IPS-18c (cell line): ENCODE data around the gene ANAPC5.
"Not testable (repeated sequence)": the region's sequence is repeated elsewhere in the genome, so short reads cannot be mapped to it uniquely, and the experiment has no call there.

Experiments
- H3K4me3 ChIP-seq: 2 replicates; pipeline ENCODE4 v1.7.0; 2013; ENCODE audit warnings: low read depth, mild to moderate bottlenecking, low read length, moderate library complexity; ENCODE audit not compliant: insufficient read depth
- H3K9me3 ChIP-seq: one replicate; pipeline ENCODE4 v1.6.1; 2013; ENCODE audit warnings: mild to moderate bottlenecking, low read length, moderate library complexity; ENCODE audit not compliant: control insufficient read depth, insufficient read depth

ANAPC5 gene

DNA sequence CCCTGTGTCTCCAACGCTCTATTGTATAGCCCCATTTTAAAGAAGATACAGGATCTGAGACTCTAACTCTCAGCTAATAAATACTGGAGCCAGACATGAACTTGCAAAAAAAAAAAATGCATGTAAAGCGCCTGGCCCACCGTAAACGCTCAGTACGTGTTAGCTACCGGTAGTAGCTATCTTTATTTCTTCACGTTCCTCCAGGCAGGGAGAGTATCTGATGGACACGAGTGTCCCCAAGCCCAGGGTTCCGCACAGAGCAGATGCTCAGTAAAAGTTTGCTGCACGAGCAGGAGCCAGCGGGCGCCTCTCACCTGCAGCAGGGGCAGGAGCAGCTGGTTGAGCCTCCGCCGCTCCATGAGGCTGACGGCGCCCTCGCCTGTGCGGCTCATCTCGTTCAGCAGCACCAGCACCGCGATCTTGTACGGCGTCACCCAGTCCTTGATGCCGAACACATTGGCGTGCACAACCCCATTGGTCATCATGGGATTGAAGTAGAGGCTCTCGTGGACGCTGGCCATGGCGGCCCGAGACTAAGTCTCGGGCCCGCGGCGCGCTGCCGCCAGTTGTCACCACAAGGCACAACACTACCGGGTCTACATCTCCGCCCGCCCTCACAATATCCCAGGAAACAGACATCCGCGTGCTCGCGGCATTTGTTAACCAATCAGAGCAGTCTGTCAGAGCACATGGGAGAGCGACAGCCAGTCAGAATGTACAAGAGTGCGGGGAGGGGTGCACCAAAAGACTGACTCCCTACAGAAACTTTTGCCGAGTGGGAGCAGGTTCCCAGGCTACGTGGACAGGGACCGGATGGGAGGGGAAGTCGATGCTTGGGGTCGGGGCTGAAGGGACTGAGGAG is at the start of gene ANAPC5:
Gene ANAPC5, minus strand, starts transcription at position 592 of the 862 bp plus-strand sequence. Its CDS starts 71 bp downstream, at position 521.
- peak within 1 kb of the TSS; percentile 94 for H3K4me3 ChIP-seq
- H3K9me3 ChIP-seq = no peaks in the 10 kb centered on the region

GRCh38 chr12:121400332-121401139 is 48.3 kb upstream of the ANAPC5 start:
- H3K9me3 ChIP-seq = no peaks in the 10 kb centered on the region
- H3K4me3 ChIP-seq = peak overlapping the region; percentile 97

DNA sequence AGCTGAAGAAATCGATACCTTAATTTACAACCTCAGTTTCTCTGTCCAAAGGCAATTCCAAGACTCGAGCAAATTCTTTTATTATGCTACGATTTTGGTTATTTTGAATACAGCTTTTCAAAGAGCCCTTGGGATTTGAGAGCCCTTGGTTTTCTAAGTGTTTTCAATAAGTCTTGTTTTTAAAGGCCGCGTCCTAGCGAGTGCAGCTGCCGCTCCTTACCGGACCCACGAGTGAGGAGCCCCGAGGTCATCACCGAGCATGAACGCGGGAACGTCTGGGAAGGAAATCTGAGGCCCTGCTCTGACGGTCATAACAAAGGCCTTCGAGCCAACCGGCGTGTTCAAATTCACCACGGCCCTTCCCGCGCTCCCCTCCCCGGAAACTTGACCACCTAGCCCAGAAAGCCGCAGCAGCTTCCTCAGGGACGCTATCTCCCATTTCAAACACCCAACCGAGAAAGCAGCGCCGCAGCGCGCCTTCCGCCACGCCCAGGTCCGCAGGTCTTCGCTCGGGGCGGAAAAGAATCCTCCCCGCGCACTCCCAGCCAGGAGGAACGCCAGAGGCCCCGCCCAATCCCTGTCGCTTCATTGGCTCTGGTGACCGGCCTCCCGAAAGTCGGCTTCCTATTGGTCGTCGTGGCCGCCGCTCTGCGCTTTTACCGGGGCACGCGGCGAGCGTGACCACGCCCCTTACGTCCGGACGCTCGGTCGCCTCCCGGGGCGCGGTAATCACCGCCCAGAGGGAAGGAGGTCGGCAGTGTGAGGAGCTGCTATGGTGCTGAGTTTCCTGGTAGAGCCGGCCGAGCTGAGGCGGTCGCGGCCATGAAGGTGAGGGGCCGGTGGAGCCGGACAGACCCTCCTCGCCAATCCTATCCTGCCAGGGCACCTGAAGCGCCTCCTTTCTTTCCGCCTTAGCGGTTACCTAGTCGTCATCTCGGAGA is 47.5 kb upstream of the ANAPC5 start, which contains the start of gene RNF34:
Gene RNF34, plus strand, starts transcription at position 728 of the 941 bp plus-strand sequence. Its CDS starts 95 bp downstream, at position 823.
- H3K9me3 ChIP-seq = no peaks in the 10 kb centered on the region
- H3K4me3 ChIP-seq = peak within 1 kb of the TSS; percentile 97

GRCh38 chr12:121398355-121398754 is 46.1 kb upstream of the ANAPC5 start:
- Histone ChIP-seq H3K4me3 (no peak overlapping the region; the same call in 1 of the 2 replicates), H3K9me3 (no peaks in the 10 kb centered on the region)

DNA sequence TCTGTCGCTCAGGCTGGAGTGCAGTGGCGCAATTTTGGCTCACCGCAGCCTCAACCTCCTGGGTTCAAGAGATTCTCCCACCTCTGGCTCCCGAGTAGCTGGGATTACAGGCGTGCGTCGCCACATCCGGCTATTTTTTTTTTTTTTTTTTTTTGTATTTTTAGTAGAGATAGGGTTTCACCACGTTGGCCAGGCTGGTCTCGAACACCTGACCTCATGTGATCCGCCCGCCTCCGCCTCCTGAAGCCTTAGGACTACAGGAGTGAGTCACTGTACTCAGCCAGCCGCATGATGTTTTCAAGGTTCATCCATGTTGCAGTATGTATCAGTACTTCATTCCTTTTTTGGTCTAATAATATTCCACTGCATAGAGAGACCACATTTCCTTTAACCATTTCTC is 45.3 kb upstream of the ANAPC5 start:
- Histone ChIP-seq H3K9me3 (no peaks in the 10 kb centered on the region), H3K4me3 (no peak overlapping the region)

- Histone ChIP-seq H3K9me3 (no peaks in the 10 kb centered on the region), H3K4me3 (no peak overlapping the region)
These were observed 40.1 kb upstream of the ANAPC5 start for GRCh38 chr12:121392325-121392716.

DNA sequence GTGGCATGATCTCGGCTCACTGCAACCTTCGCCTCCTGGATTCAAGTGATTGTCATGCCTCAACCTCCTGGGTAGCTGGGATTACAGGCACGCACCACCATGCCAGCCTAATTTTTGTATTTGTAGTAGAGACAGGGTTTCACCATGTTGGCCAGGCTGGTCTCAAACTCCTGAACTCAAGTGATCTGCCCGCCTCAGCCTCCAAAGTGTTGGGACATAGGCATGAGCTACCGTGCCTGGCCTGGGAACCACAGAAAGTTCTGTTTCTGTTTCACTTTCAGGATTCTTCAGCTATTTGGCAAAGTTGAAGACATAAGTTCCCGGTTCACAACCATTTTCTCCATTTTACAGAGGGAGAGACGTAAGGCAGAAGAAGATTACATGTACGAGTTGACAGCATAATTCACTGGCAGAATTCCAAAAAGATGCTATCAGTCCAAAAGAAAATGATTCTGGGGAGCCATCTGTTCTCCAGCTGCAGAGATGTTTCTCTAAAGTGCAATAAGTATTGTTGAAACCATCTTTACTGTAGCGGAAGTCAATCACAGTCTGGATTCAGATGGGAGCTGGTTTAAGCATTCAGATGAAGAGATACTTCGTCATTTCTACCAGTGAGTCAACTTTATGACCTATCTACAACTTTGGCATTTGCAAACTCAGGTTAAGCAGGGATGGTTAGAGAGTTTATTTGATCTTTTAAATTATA is 39.6 kb upstream of the ANAPC5 start:
- Histone ChIP-seq H3K4me3 (no peak overlapping the region), H3K9me3 (no peaks in the 10 kb centered on the region)

- no peak overlapping the region for H3K4me3 ChIP-seq
- H3K9me3 ChIP-seq = no peaks in the 10 kb centered on the region
These were observed 38.6 kb upstream of the ANAPC5 start for GRCh38 chr12:121390856-121391255.

DNA sequence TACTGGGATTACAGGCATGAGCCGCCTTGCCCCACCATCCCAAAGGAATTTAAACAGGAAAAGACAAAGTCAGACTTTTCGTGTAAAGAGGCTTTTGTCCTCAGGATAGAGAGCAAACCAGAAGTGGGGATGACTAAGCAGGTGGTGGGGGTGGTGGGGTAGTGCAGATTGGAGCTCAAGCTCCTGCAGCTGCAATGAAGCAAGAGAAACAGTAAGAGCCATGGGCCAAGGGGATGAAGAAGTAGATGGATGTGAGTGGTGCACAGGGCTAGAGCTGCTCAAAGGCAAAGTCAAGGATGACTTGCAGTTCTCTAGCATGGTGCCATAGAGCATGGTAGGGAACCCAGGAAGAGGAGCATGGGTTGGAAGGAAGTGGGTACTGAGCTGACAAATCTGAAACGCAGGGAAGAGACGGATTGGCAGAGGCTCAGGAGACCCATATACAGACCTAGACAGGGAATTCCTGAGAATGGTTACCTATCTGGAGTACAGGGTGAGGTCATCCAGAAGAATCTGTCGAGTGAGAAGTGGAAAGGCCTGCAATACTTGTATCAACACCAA is 36.3 kb upstream of the ANAPC5 start:
- H3K9me3 ChIP-seq = peaks cover 2% of the 10 kb centered on the region
- no peak overlapping the region for H3K4me3 ChIP-seq

DNA sequence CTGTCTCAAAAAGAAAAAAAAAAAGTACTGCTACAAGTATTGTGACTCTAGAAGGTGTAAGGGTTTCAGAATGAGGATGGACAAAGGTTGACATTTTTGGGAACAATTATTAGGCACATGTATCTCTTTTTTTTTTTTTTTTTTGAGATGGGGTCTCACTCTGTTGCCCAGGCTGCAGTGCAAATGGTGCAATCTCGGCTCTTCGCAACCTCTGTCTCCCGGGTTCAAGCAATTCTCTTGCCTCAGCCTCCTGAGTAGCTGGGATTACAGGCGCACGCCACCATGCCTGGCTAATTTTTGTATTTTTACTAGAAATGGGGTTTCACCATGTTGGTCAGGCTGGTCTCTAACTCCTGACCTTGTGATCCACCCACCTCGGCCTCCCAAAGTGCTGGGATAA is 32.7 kb upstream of the ANAPC5 start:
- H3K9me3 ChIP-seq, H3K4me3 ChIP-seq: not testable (repeated sequence)

DNA sequence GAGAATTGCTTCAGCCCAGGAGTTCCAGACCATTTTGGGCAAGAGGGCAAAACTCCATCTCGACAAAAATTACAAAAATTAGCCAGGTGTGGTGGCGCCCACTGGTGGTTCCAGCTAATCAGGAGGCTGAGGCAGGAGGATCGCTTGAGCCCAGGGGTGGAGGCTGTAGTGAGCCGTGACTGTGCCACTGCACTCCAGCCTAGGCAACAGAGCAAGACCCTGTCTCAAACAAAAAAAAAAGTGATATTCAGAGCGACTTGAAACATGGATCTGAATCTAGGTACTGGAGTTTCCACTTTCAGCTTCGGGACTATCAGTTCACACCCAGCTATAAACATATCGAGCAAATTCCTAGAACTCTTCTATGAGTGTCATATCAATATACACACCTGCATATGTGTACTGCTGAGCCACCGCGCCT is 31.4 kb upstream of the ANAPC5 start:
- H3K9me3 ChIP-seq = peaks cover 5% of the 10 kb centered on the region
- no peak overlapping the region for H3K4me3 ChIP-seq

- H3K4me3 ChIP-seq = no peak overlapping the region
- H3K9me3 ChIP-seq = peaks cover 5% of the 10 kb centered on the region
These were observed 27.7 kb upstream of the ANAPC5 start for GRCh38 chr12:121379945-121380344.

- Histone ChIP-seq H3K4me3 (no peak overlapping the region), H3K9me3 (peaks cover 3% of the 10 kb centered on the region)
These were observed 26.5 kb upstream of the ANAPC5 start for GRCh38 chr12:121378736-121379135.

DNA sequence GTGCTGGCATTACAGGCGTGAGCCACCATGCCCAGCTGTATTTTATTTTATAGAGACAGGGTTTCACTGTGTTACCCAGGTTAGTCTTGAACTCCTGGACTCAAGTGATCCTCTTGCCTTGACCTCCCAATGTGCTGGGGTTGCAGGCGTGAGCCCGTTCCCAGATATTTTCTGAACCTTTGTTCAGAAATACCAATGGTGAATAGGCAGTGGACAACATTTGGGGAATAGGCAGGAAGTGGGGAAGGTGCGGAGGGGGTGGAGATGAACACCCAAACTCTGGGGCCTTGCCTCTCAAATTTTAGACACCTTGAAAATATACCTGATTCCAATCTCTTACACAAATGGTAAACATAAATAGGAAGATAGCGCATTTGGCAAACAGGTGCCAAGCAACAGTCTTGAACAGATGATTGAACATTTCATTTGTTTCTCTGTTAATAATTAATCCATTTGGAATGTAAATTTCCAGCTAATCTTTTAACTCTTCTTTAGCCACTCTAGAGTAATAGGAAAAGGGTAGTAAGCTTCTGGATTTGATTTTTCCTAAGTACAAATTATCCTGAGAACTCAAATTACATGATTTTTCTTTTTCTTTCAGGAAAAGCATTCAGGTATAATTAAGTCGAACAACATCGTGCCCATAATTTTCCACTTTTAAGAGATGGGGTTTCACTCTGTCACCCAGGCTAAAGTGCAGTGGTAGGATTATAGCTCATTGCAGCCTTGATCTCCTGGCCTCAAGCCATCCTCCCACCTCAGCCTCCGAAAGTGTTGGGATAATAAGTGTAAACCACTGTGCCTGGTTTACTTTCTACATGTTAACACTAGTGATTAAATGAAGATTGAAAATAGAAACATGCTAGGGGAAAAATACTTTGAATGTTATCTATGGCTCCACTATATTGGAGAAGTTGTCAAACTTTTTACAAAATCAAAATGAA is 24.8 kb upstream of the ANAPC5 start:
- H3K4me3 ChIP-seq = no peak overlapping the region
- H3K9me3 ChIP-seq = peaks cover 3% of the 10 kb centered on the region

DNA sequence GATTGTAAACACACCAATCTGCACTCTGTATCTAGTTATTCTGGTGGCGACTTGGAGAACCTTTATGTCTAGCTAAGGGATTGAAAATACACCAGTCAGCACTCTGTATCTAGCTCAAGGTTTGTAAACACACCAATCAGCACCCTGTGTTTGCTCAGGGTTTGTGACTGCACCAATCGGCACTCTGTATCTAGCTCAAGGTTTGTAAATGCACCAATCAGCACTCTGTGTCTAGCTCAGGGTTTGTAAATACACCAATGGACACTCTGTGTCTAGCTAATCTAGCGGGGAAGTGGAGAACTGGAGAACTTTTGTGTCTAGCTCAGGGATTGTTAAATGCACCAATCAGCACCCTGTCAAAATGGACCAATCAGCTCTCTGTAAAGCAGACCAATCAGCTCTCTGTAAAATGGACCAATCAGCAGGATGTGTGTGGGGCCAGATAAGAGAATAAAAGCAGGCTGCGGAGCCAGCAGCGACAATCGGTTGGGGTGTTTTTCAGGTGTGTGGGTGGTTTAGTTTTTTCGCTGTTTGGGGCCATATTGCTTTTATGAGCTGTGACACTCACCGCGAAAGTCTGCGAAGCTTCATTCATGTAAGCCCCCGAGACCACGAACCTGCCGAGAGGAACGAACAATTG is 22.9 kb upstream of the ANAPC5 start:
- not testable (repeated sequence) for H3K9me3 ChIP-seq, H3K4me3 ChIP-seq
